CD8-positive, alpha-beta memory T cell (primary cell): ENCODE measurements around the gene TAOK1. TPM values are rescaled to one million over a fixed set of nuclear protein-coding genes. Genes with fewer than 3 reads are reported as not detected.
"Not testable (repeated sequence)": the region's sequence is repeated elsewhere in the genome, so short reads cannot be mapped to it uniquely, and the experiment has no call there.

ENCODE experiments used
- CTCF ChIA-PET: fragments of 350-600 bp; sonication (Branson Sonifier 250); formaldehyde crosslinking; loops from one replicate; lab custom pipeline; 2021; ENCODE audit warnings: antibody characterized with exemption; lab: Charles Lee
- POLR2A ChIA-PET: fragments of 350-600 bp; sonication (Branson Sonifier 250); formaldehyde crosslinking; loops from one replicate; lab custom pipeline; 2021; ENCODE audit warnings: antibody characterized with exemption; lab: Charles Lee
- DNase-seq, 5 donors: peaks; one replicate each; pipeline versions ENCODE4 v3.0.0 to v3.0.0-alpha.2; 2020 to 2022; ENCODE audit warnings: mixed read lengths in 1 of 5
- H3K27ac ChIP-seq: one replicate; pipeline ENCODE4 v1.7.0; 2013; ENCODE audit warnings: low read depth, mild to moderate bottlenecking, low read length, moderate library complexity
- H3K27me3 ChIP-seq: 2 replicates; pipeline ENCODE4 v1.7.0; 2013; ENCODE audit warnings: low read length, mild to moderate bottlenecking; ENCODE audit not compliant: insufficient read depth, poor library complexity, severe bottlenecking
- H3K36me3 ChIP-seq: 2 replicates; pipeline ENCODE4 v1.7.0; 2013; ENCODE audit warnings: mild to moderate bottlenecking, low read length, moderate library complexity; ENCODE audit not compliant: insufficient read depth
- H3K4me1 ChIP-seq: 2 replicates; pipeline ENCODE4 v1.7.0; 2013; ENCODE audit warnings: mild to moderate bottlenecking, low read length, moderate library complexity; ENCODE audit not compliant: insufficient read depth
- H3K4me3 ChIP-seq: 2 replicates; pipeline ENCODE4 v1.7.0; 2013; ENCODE audit warnings: mild to moderate bottlenecking, low read length
- H3K9me3 ChIP-seq: 2 replicates; pipeline ENCODE4 v1.7.0; 2013; ENCODE audit warnings: mild to moderate bottlenecking, low read length
- H3K27ac Mint-ChIP-seq, 8 donors: one replicate each; pipeline ENCODE4 v1.8.0; 2020 to 2021; ENCODE audit warnings: mixed read lengths in 8 of 8, mild to moderate bottlenecking in 6 of 8, inconsistent platforms in 3 of 8, moderate library complexity in 3 of 8
- H3K27me3 Mint-ChIP-seq, 2 donors: one replicate each; pipeline ENCODE4 v1.8.0; 2020 to 2021; ENCODE audit warnings: mixed read lengths in 2 of 2, mild to moderate bottlenecking in 1 of 2, moderate library complexity in 1 of 2
- H3K36me3 Mint-ChIP-seq, 3 donors: one replicate each; pipeline ENCODE4 v1.8.0; 2020 to 2021; ENCODE audit warnings: mixed read lengths in 3 of 3, inconsistent platforms in 1 of 3, mild to moderate bottlenecking in 1 of 3
- H3K4me1 Mint-ChIP-seq, 3 donors: one replicate each; pipeline ENCODE4 v1.8.0; 2020 to 2021; ENCODE audit warnings: mixed read lengths in 3 of 3, inconsistent platforms in 1 of 3, mild to moderate bottlenecking in 1 of 3
- H3K4me3 Mint-ChIP-seq, 7 donors: one replicate each; pipeline ENCODE4 v1.8.0; 2020 to 2021; ENCODE audit warnings: mixed read lengths in 7 of 7, mild to moderate bottlenecking in 6 of 7, moderate library complexity in 4 of 7, inconsistent platforms in 2 of 7
- H3K9me3 Mint-ChIP-seq, 5 donors: one replicate each; pipeline ENCODE4 v1.8.0; 2020 to 2022; ENCODE audit warnings: mixed read lengths in 5 of 5, mild to moderate bottlenecking in 3 of 5, moderate library complexity in 2 of 5, inconsistent platforms in 1 of 5
- polyA plus RNA-seq: library from polyadenylated mRNA; unstranded; fragments of 300-500 nt; fragmentation: Illumina TruSeq; gene quantifications from one replicate; pipeline ENCODE4 v1.2.3, GENCODE V29; 2021
- total RNA-seq, 2 experiments: library from RNA; stranded (reverse); gene quantifications; one replicate each; pipeline ENCODE4 v1.2.3, GENCODE V29; 2021

The TAOK1 gene
- total RNA-seq, result 10 to 100 TPM; 41.9 to 42.1 TPM
- polyA plus RNA-seq, result 3.8 TPM

DNA sequence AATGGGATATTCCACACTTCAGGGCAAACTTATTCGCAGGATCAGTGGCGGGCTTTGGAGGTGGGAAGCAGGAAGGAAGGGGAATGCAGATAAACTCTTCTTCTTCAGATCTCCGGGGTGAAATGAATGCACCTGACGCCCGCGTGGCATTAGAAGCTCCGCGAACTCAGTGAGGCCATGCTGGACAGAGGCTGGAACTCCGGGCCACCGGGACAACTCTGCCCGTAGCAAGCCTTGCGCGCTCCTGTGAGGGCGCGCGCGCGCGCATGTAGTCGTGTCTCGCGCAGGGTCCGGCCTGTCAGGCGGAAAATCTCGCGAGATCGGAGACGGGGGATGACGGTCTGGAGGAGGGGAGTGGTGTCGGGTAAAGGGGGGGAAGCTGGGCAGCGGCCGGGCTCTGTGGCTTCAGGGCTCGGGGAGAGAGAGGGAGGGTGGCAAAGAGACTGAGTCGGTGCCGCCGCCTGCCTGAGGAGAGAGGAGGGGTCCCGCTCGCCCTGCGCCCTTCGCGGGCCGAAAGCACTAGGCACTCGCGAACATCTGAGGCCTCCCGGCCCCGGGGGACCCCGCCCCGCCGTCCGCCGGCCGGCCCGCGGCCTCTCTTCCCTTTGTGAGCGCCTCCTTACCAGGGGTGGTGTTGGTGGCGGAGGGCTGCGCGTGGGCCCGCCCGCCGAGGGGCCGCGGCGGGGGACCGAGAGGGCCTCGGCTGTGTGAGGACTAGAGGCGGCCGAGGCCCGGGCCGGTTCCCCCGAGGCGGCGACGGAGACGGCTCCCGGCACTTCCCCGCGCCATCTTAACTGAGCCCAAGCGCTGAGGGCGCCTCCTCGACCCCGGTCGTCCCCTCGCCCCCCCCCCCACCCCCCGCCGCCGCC lies at the start of gene TAOK1:
TAOK1 (plus strand) TSS at position 382 of the 869 bp plus-strand sequence. CDS start 61,186 bp downstream, outside the sequence.
- Histone ChIP-seq H3K4me1 (peaks cover 32% of the 10 kb centered on the region), H3K36me3 (no peaks in the 10 kb centered on the region), H3K9me3 (no peaks in the 10 kb centered on the region), H3K27ac (peak within 1 kb of the TSS; percentile 89), H3K27me3 (no peaks in the 10 kb centered on the region), H3K4me3 (peak within 1 kb of the TSS; percentile 92)
- DNase-seq, result peak; percentile 96 to 99 (median 96)
- CTCF ChIA-PET, result interaction anchor here (1.0 kb wide), 1 partner anchor 20 kb away, joined by 6 read pairs; no protein-coding TSS in a partner anchor
- peak within 1 kb of the TSS; percentile 86 to 98 (median 96) for H3K27ac Mint-ChIP-seq
- H3K9me3 Mint-ChIP-seq, result no peaks in the 10 kb centered on the region
- H3K27me3 Mint-ChIP-seq, result no peaks in the 10 kb centered on the region
- POLR2A ChIA-PET, result interaction anchor here (0.6 to 1.2 kb wide), 4 partner anchors 96 to 1303 kb away, joined by 3 to 4 read pairs (median 3); partner anchors contain the start of gene NUFIP2
- peaks cover 38 to 46% (median 45%) of the 10 kb centered on the region in 3 donors for H3K4me1 Mint-ChIP-seq
- H3K36me3 Mint-ChIP-seq, result peaks cover 0 to 14% (median 3%) of the 10 kb centered on the region in 3 donors
- H3K4me3 Mint-ChIP-seq, result peak within 1 kb of the TSS; percentile 90 to 97 (median 95)

DNA sequence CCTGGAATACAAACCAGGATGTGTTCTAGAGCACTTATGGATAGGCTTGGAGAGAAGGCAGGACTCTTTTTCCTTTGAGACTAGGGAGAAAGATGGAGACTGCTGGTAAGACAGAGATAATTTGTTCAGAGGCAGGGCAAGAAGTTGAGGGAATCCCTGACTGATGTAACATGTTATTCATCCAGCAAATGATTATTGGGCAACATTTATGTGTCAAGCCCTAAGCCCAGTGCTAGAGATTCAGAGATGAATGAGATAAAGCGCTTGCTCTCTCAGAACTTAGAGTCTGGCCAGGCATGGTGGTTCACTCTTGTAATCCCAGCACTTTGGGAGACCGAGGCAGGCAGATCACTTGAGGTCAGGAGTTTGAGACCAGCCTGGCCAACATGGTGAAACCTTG lies 48.4 kb upstream of the TAOK1 start:
- H3K27me3 ChIP-seq, result no peaks in the 10 kb centered on the region
- Mint-ChIP-seq H3K36me3 (no peaks in the 10 kb centered on the region), H3K27me3 (peaks cover 0 to 26% of the 10 kb centered on the region in 2 donors), H3K9me3 (no peaks in the 10 kb centered on the region), H3K4me3 (no peak overlapping the region), H3K27ac (no peak overlapping the region), H3K4me1 (no peaks in the 10 kb centered on the region)
- H3K4me3 ChIP-seq, result no peak overlapping the region
- no peaks in the 10 kb centered on the region for H3K9me3 ChIP-seq
- ChIA-PET POLR2A (no interaction called here), CTCF (no interaction called here)
- no peaks in the 10 kb centered on the region for H3K36me3 ChIP-seq
- no peak for DNase-seq
- H3K27ac ChIP-seq, result no peak overlapping the region
- H3K4me1 ChIP-seq, result no peaks in the 10 kb centered on the region

GRCh38 chr17:29342158-29342765 lies 47.9 kb upstream of the TAOK1 start:
- no peaks in the 10 kb centered on the region for H3K9me3 Mint-ChIP-seq
- H3K27me3 ChIP-seq, result no peaks in the 10 kb centered on the region
- H3K4me1 Mint-ChIP-seq, result no peaks in the 10 kb centered on the region
- H3K27ac ChIP-seq, result no peak overlapping the region
- H3K36me3 ChIP-seq, result no peaks in the 10 kb centered on the region
- no peak overlapping the region for H3K4me3 Mint-ChIP-seq
- DNase-seq, result no peak
- H3K4me1 ChIP-seq, result no peaks in the 10 kb centered on the region
- H3K9me3 ChIP-seq, result no peaks in the 10 kb centered on the region
- no peaks in the 10 kb centered on the region for H3K36me3 Mint-ChIP-seq
- H3K27ac Mint-ChIP-seq, result no peak overlapping the region
- ChIA-PET CTCF (no interaction called here), POLR2A (no interaction called here)
- H3K27me3 Mint-ChIP-seq, result peaks cover 0 to 26% of the 10 kb centered on the region in 2 donors
- H3K4me3 ChIP-seq, result no peak overlapping the region

- Histone ChIP-seq H3K27me3 (no peaks in the 10 kb centered on the region), H3K27ac (no peak overlapping the region), H3K9me3 (no peaks in the 10 kb centered on the region), H3K4me1 (no peaks in the 10 kb centered on the region), H3K4me3 (no peak overlapping the region), H3K36me3 (no peaks in the 10 kb centered on the region)
- no peak for DNase-seq
- no peaks in the 10 kb centered on the region for H3K9me3 Mint-ChIP-seq
- CTCF ChIA-PET, result interaction anchor here (2.0 kb wide), 1 partner anchor 25 kb away, joined by 5 read pairs; no protein-coding TSS in a partner anchor
- no peaks in the 10 kb centered on the region for H3K36me3 Mint-ChIP-seq
- H3K4me3 Mint-ChIP-seq, result no peak overlapping the region
- H3K27ac Mint-ChIP-seq, result no peak overlapping the region
- POLR2A ChIA-PET, result interaction anchor here (1.2 kb wide), 1 partner anchor 12 kb away, joined by 3 read pairs; no protein-coding TSS in a partner anchor
- no peaks in the 10 kb centered on the region for H3K4me1 Mint-ChIP-seq
- peaks cover 0 to 25% of the 10 kb centered on the region in 2 donors for H3K27me3 Mint-ChIP-seq
Measured at GRCh38 chr17:29344201-29344856, 45.8 kb upstream of the TAOK1 start.

GRCh38 chr17:29345066-29345465 lies 45.1 kb upstream of the TAOK1 start:
- DNase-seq, result no peak
- ChIA-PET CTCF (no interaction called here), POLR2A (interaction anchor here (0.6 to 1.2 kb wide), 2 partner anchors 13 to 246 kb away, joined by 3 read pairs; no protein-coding TSS in a partner anchor)
- Histone ChIP-seq H3K4me1 (no peaks in the 10 kb centered on the region), H3K36me3 (no peaks in the 10 kb centered on the region), H3K9me3 (no peaks in the 10 kb centered on the region), H3K27me3 (no peaks in the 10 kb centered on the region), H3K4me3 (no peak overlapping the region), H3K27ac (no peak overlapping the region)
- H3K4me3 Mint-ChIP-seq, result no peak overlapping the region
- H3K27me3 Mint-ChIP-seq, result peaks cover 0 to 27% of the 10 kb centered on the region in 2 donors
- no peaks in the 10 kb centered on the region for H3K9me3 Mint-ChIP-seq
- no peaks in the 10 kb centered on the region for H3K36me3 Mint-ChIP-seq
- no peaks in the 10 kb centered on the region for H3K4me1 Mint-ChIP-seq
- no peak overlapping the region for H3K27ac Mint-ChIP-seq

DNA sequence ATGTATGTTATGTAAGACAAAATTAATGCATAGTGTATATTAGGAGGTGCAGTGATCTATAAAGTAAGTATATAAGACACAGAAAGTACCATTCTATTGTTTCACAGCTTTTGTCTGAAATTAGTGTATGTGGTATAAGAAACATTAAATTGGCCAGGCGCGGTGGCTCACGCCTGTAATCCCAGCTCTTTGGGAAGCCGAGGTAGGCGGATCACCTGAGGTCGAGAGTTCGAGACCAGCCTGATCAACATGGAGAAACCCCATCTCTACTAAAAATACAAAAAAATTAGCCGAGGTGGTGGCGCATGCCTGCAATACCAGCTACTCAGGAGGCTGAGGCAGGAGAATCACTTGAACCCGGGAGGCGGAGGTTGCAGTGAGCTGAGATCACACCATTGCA lies 44.7 kb upstream of the TAOK1 start:
- H3K4me3 Mint-ChIP-seq, H3K9me3 ChIP-seq, H3K36me3 Mint-ChIP-seq, H3K27me3 ChIP-seq, H3K27ac Mint-ChIP-seq, H3K27ac ChIP-seq, DNase-seq, H3K4me1 Mint-ChIP-seq, H3K4me1 ChIP-seq, CTCF ChIA-PET, H3K4me3 ChIP-seq, H3K9me3 Mint-ChIP-seq, H3K36me3 ChIP-seq: not testable (repeated sequence)
- H3K27me3 Mint-ChIP-seq, result peaks cover 0 to 25% of the 10 kb centered on the region in 2 donors
- POLR2A ChIA-PET, result interaction anchor here (0.6 kb wide), 1 partner anchor 245 kb away, joined by 3 read pairs; no protein-coding TSS in a partner anchor

GRCh38 chr17:29346462-29346861 lies 43.7 kb upstream of the TAOK1 start:
- ChIA-PET POLR2A (no interaction called here), CTCF (no interaction called here)
- no peak for DNase-seq
- H3K4me3 ChIP-seq, result no peak overlapping the region
- no peaks in the 10 kb centered on the region for H3K27me3 ChIP-seq
- H3K9me3 ChIP-seq, result no peaks in the 10 kb centered on the region
- H3K4me1 Mint-ChIP-seq, result no peaks in the 10 kb centered on the region
- H3K36me3 ChIP-seq, result no peaks in the 10 kb centered on the region
- H3K27ac Mint-ChIP-seq, result no peak overlapping the region
- H3K4me1 ChIP-seq, result no peaks in the 10 kb centered on the region
- H3K27ac ChIP-seq, result no peak overlapping the region
- H3K27me3 Mint-ChIP-seq, result peaks cover under 1 to 24% of the 10 kb centered on the region in 2 donors
- no peaks in the 10 kb centered on the region for H3K36me3 Mint-ChIP-seq
- H3K4me3 Mint-ChIP-seq, result no peak overlapping the region
- no peaks in the 10 kb centered on the region for H3K9me3 Mint-ChIP-seq
